ENCODE measurements around the gene LIFR.

Gene LIFR

DNA sequence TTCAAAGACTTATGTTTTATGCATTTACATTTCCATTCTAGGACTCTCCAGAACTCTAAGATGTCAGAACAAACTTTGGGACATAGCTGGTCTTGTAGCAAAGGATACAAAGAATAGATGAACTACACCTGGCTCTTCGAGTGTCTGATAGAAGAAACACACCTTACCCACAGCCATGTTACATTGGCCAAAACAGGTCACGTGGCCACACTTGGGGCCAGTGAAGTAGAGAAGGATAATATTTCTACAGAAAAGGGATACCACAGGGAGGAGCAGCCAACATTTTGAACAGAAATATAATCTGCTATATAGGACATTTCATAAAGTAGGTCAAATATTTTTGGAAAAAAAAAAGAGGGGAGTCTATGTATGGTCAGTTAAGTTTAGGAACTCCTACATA lies 22.7 kb upstream of the LIFR start:
- H3K4me1 ChIP-seq (ENCODE audit: insufficient read depth, low read length, poor library complexity, severe bottlenecking) = no peaks in the 10 kb centered on the region
- no peak overlapping the region for H3K4me3 ChIP-seq (ENCODE audit: low read length, poor library complexity, severe bottlenecking)
- H3K79me2 ChIP-seq (ENCODE audit: insufficient read depth, low read length) = no peaks in the 10 kb centered on the region
- H2AFZ ChIP-seq (ENCODE audit: low read length) = no peak overlapping the region
- H3K27me3 ChIP-seq (ENCODE audit: insufficient read depth, low read length, poor library complexity, severe bottlenecking) = no peaks in the 10 kb centered on the region
- H3K9me2 ChIP-seq (replicated peaks; ENCODE audit: low read depth, low read length) = no peaks in the 10 kb centered on the region
- H3K9me3 ChIP-seq (ENCODE audit: insufficient read depth, low read depth, low read length) = no peaks in the 10 kb centered on the region
- no peaks in the 10 kb centered on the region for H3F3A ChIP-seq (ENCODE audit: low read depth)
- no peak overlapping the region for H3K9ac ChIP-seq (ENCODE audit: low read depth, low read length, poor library complexity, severe bottlenecking)
- H4K20me1 ChIP-seq (ENCODE audit: insufficient read depth, low read length, poor library complexity, severe bottlenecking) = no peaks in the 10 kb centered on the region
- no peak overlapping the region for H3K4me2 ChIP-seq (ENCODE audit: low read depth, low read length, poor library complexity, severe bottlenecking)
- H3K36me3 ChIP-seq (ENCODE audit: insufficient read depth, low read length) = no peaks in the 10 kb centered on the region
- TF ChIP-seq, protein P1, sequence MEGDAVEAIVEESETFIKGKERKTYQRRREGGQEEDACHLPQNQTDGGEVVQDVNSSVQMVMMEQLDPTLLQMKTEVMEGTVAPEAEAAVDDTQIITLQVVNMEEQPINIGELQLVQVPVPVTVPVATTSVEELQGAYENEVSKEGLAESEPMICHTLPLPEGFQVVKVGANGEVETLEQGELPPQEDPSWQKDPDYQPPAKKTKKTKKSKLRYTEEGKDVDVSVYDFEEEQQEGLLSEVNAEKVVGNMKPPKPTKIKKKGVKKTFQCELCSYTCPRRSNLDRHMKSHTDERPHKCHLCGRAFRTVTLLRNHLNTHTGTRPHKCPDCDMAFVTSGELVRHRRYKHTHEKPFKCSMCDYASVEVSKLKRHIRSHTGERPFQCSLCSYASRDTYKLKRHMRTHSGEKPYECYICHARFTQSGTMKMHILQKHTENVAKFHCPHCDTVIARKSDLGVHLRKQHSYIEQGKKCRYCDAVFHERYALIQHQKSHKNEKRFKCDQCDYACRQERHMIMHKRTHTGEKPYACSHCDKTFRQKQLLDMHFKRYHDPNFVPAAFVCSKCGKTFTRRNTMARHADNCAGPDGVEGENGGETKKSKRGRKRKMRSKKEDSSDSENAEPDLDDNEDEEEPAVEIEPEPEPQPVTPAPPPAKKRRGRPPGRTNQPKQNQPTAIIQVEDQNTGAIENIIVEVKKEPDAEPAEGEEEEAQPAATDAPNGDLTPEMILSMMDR (conservative IDR thresholded peaks at IDR 0.05; ENCODE audit: low read length) = no peak
- TF ChIP-seq EZH2phosphoT487 (IDR thresholded peaks at IDR 0.05; ENCODE audit: borderline replicate concordance) = no peak

DNA sequence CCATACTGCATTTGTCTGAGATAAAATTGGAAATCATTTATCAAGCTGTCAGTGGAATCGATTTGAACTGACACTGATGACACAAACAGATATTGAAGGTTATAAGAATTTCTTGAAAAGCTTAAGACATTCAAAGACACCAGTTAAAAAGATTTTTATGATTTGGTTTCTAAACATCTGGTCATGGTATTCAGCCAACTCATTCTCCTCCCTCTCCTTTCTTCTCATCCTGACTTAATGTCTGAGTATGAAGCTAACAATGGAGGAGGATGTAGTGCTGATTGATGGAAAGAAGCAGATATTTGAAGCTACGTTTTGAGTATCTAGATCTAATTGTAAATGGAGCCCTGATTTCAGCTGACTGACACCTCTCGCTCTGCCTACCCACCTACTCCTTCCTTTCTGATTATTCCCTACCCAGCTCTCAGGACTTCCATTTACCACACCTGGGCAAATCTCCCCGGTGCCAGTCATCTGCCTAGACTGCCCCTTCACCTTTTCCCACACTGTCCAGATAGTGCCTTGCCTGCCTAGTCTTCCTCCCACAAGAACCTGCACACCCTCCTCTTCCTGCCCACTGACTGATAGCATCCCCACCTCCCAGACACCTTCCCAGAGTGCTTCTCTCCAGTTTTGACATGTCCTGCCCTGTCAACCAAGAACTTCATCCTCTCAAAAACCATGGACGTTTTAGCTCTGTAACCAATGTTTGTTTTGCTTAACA lies 20.7 kb upstream of the LIFR start:
- Histone ChIP-seq H3K4me3 (ENCODE audit: low read length, poor library complexity, severe bottlenecking) (no peak overlapping the region), H3K36me3 (ENCODE audit: insufficient read depth, low read length) (no peaks in the 10 kb centered on the region), H3K4me2 (ENCODE audit: low read depth, low read length, poor library complexity, severe bottlenecking) (no peak overlapping the region), H3K27me3 (ENCODE audit: insufficient read depth, low read length, poor library complexity, severe bottlenecking) (no peaks in the 10 kb centered on the region), H3K9me2 (replicated peaks; ENCODE audit: low read depth, low read length) (no peaks in the 10 kb centered on the region), H3K79me2 (ENCODE audit: insufficient read depth, low read length) (no peaks in the 10 kb centered on the region), H4K20me1 (ENCODE audit: insufficient read depth, low read length, poor library complexity, severe bottlenecking) (no peaks in the 10 kb centered on the region), H2AFZ (ENCODE audit: low read length) (no peak overlapping the region), H3K4me1 (ENCODE audit: insufficient read depth, low read length, poor library complexity, severe bottlenecking) (no peaks in the 10 kb centered on the region), H3K9me3 (ENCODE audit: insufficient read depth, low read depth, low read length) (no peaks in the 10 kb centered on the region), H3K9ac (ENCODE audit: low read depth, low read length, poor library complexity, severe bottlenecking) (no peak overlapping the region), H3F3A (ENCODE audit: low read depth) (no peaks in the 10 kb centered on the region)
- TF ChIP-seq, protein P1 (conservative IDR thresholded peaks at IDR 0.05; ENCODE audit: low read length) = no peak
- TF ChIP-seq EZH2phosphoT487 (IDR thresholded peaks at IDR 0.05; ENCODE audit: borderline replicate concordance) = no peak

DNA sequence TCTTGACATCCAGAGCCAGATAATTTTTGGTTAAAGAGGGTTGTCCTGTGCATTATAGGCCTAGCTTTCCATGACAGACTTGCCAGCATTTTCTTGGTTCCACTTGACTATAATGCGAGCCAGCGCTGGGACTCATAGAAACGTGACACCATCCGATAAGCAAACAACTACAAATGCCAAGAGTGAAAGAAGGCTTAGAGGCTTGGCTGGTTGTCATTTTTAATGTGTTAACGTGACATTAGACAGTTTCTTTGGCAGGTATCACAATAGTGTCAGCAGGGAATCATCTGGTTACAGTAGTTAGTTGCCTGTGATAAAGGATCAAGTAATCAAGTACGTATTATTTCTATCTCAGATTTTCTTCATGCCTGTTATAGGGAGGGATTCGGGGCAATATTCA lies 20.0 kb upstream of the LIFR start:
- no peaks in the 10 kb centered on the region for H3K79me2 ChIP-seq (ENCODE audit: insufficient read depth, low read length)
- TF ChIP-seq, protein P1 (conservative IDR thresholded peaks at IDR 0.05; ENCODE audit: low read length) = no peak
- no peak for TF ChIP-seq EZH2phosphoT487 (IDR thresholded peaks at IDR 0.05; ENCODE audit: borderline replicate concordance)
- no peak overlapping the region for H3K4me2 ChIP-seq (ENCODE audit: low read depth, low read length, poor library complexity, severe bottlenecking)
- H3K9me2 ChIP-seq (replicated peaks; ENCODE audit: low read depth, low read length) = no peaks in the 10 kb centered on the region
- H3K4me3 ChIP-seq (ENCODE audit: low read length, poor library complexity, severe bottlenecking) = no peak overlapping the region
- H2AFZ ChIP-seq (ENCODE audit: low read length) = no peak overlapping the region
- H3K36me3 ChIP-seq (ENCODE audit: insufficient read depth, low read length) = no peaks in the 10 kb centered on the region
- no peaks in the 10 kb centered on the region for H3F3A ChIP-seq (ENCODE audit: low read depth)
- H3K9me3 ChIP-seq (ENCODE audit: insufficient read depth, low read depth, low read length) = no peaks in the 10 kb centered on the region
- no peaks in the 10 kb centered on the region for H3K27me3 ChIP-seq (ENCODE audit: insufficient read depth, low read length, poor library complexity, severe bottlenecking)
- H3K9ac ChIP-seq (ENCODE audit: low read depth, low read length, poor library complexity, severe bottlenecking) = no peak overlapping the region
- H4K20me1 ChIP-seq (ENCODE audit: insufficient read depth, low read length, poor library complexity, severe bottlenecking) = no peaks in the 10 kb centered on the region
- no peaks in the 10 kb centered on the region for H3K4me1 ChIP-seq (ENCODE audit: insufficient read depth, low read length, poor library complexity, severe bottlenecking)

Measured in Loucy (cell line).